ENCODE data around the gene ROCK1.

DNA sequence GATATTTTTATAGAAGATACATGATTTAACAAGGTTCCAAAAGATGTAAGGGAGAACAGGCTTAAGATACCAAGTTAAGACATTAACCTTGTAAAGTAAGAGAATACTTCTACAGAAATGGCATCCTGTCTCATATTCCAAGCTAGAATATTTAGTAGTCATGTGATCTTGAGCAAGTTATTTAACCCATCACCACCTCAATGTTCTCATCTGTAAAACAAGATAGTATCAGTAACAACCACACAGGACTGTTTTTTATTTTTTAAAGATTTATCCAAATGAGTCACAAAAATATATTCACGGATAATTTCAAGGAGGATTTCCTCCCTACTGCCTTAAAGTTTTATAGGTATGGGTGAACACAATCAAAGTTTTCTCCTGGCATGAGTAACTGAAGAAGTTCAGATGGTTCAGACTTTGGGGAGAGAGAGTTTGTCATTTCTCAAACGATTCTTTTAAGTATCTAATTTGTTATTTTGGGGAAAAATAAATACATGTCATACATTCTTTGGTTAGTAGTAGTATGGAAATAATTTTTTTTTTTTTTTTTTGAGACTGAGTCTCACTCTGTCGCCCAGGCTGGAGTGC, 25.9 kb downstream of the ROCK1 start:
- no peak for TF ChIP-seq POLR2AphosphoS5 (IDR thresholded peaks at IDR 0.05; ENCODE audit: low read depth, low read length)
- TF ChIP-seq POLR2A (IDR thresholded peaks at IDR 0.05; ENCODE audit: low read depth, low read length) = no peak
